GM23248 (cell line): ENCODE data around the gene BPIFB6.

Experiments used
- EZH2 ChIP-seq: fragments of 200-600 bp; sonication (generic); IDR thresholded peaks from 2 replicates; pipeline ENCODE4 v1.6.1; 2018; ENCODE audit warnings: antibody characterized with exemption, mild to moderate bottlenecking; ENCODE audit not compliant: insufficient read depth, poor library complexity, severe bottlenecking
- EZH2phosphoT487 ChIP-seq: fragments of 200-600 bp; sonication (generic); IDR thresholded peaks from 2 replicates; pipeline ENCODE4 v1.6.1; 2018; ENCODE audit warnings: antibody characterized with exemption, moderate library complexity, mild to moderate bottlenecking, low read depth; ENCODE audit not compliant: insufficient read depth

GRCh38 chr20:33024243-33024560, 7.2 kb upstream of the BPIFB6 start:
- TF ChIP-seq EZH2: no peak
- no peak for TF ChIP-seq EZH2phosphoT487
